ENCODE results near the gene C9orf43. TPM values are rescaled to one million over a fixed set of nuclear protein-coding genes. Genes with fewer than 3 reads are reported as not detected.
"Not testable (repeated sequence)": the region's sequence is repeated elsewhere in the genome, so short reads cannot be mapped to it uniquely, and the experiment has no call there.

The C9orf43 gene
- total RNA-seq, 4 donors from 2014 or later: 0.54 to 2.5 (median 1.7) TPM; not detected in 1

- WGBS, 2 donors (ENCODE audit: low coverage in 1 of 2): 20 to 50% methylated on average over 1 to 3 of the region's 3 CpGs
These were observed 37.3 kb upstream of the C9orf43 start for GRCh38 chr9:113373256-113373655.

GRCh38 chr9:113373676-113374392 lies 36.7 kb upstream of the C9orf43 start:
- no CpG with 5 or more reads among the region's 24 CpGs for WGBS, 2 donors (ENCODE audit: low coverage in 1 of 2)
- H3K9me3 ChIP-seq: no peaks in the 10 kb centered on the region

More at GRCh38 chr9:113373256-113373655, 37.3 kb upstream of the C9orf43 start:
- no peak for ATAC-seq
- peaks cover 0 to 31% of the 10 kb centered on the region in 2 donors for H3K36me3 ChIP-seq
- H3K4me3 ChIP-seq: no peak overlapping the region
- H3K27me3 ChIP-seq: no peaks in the 10 kb centered on the region
- H3K4me1 ChIP-seq: peaks cover 0 to 22% (median 4%) of the 10 kb centered on the region in 3 donors
- TF ChIP-seq POLR2AphosphoS5 (IDR thresholded peaks at IDR 0.05) (no peak), CTCF (IDR thresholded peaks at IDR 0.05) (no peak), EP300 (IDR thresholded peaks at IDR 0.05) (no peak), POLR2A (IDR thresholded peaks at IDR 0.05) (no peak)
- H3K27ac ChIP-seq: no peak overlapping the region
- no peaks in the 10 kb centered on the region for H3K9me3 ChIP-seq

GRCh38 chr9:113375057-113376023 lies 35.2 kb upstream of the C9orf43 start:
- no peaks in the 10 kb centered on the region for H3K27me3 ChIP-seq
- peaks cover 0 to 31% of the 10 kb centered on the region in 2 donors for H3K36me3 ChIP-seq
- peaks cover 0 to 22% (median 4%) of the 10 kb centered on the region in 3 donors for H3K4me1 ChIP-seq
- TF ChIP-seq POLR2AphosphoS5 (IDR thresholded peaks at IDR 0.05) (no peak), CTCF (IDR thresholded peaks at IDR 0.05) (no peak), EP300 (IDR thresholded peaks at IDR 0.05) (no peak), POLR2A (IDR thresholded peaks at IDR 0.05) (no peak)
- no peaks in the 10 kb centered on the region for H3K9me3 ChIP-seq
- 78 to 88% methylated on average over 2 of the region's 6 CpGs for WGBS, 2 donors (ENCODE audit: low coverage in 1 of 2)
- H3K27ac ChIP-seq: no peak overlapping the region
- H3K4me3 ChIP-seq: peak overlapping the region in 1 of 2 donors; percentile 71
- ATAC-seq: no peak

More at GRCh38 chr9:113373676-113374392, 36.7 kb upstream of the C9orf43 start:
- TF ChIP-seq POLR2A (IDR thresholded peaks at IDR 0.05): no peak
- TF ChIP-seq CTCF (IDR thresholded peaks at IDR 0.05): no peak
- TF ChIP-seq POLR2AphosphoS5 (IDR thresholded peaks at IDR 0.05): no peak
- TF ChIP-seq EP300 (IDR thresholded peaks at IDR 0.05): no peak
- Histone ChIP-seq H3K27ac (no peak overlapping the region), H3K4me1 (peaks cover 0 to 22% (median 4%) of the 10 kb centered on the region in 3 donors), H3K4me3 (no peak overlapping the region), H3K36me3 (peaks cover 0 to 31% of the 10 kb centered on the region in 2 donors), H3K27me3 (no peaks in the 10 kb centered on the region)
- no peak for ATAC-seq

- Histone ChIP-seq H3K36me3 (peaks cover 0 to 31% of the 10 kb centered on the region in 2 donors), H3K4me3 (peak within 1 kb of the TSS; percentile 71 to 81), H3K4me1 (peaks cover 0 to 22% (median 4%) of the 10 kb centered on the region in 3 donors), H3K27ac (peak within 1 kb of the TSS; percentile 50 to 88 (median 84)), H3K9me3 (no peaks in the 10 kb centered on the region), H3K27me3 (no peaks in the 10 kb centered on the region)
- 0 to 2% methylated on average over 5 to 25 of the region's 74 CpGs for WGBS, 2 donors (ENCODE audit: low coverage in 1 of 2)
- peak; percentile 96 for ATAC-seq
- peak; percentile 56 to 61 for TF ChIP-seq POLR2A (IDR thresholded peaks at IDR 0.05)
- peak in 1 of 4 experiments; percentile 13 for TF ChIP-seq CTCF (IDR thresholded peaks at IDR 0.05)
- peak; percentile 69 for TF ChIP-seq POLR2AphosphoS5 (IDR thresholded peaks at IDR 0.05)
- TF ChIP-seq EP300 (IDR thresholded peaks at IDR 0.05): no peak
These were observed 33.6 kb upstream of the C9orf43 start, which contains the start of gene HDHD3 for GRCh38 chr9:113376634-113377567. TSS of gene HDHD3 (minus strand) at chr9:113376986. CDS start at chr9:113374354, 2,632 bp downstream.

- H3K27ac ChIP-seq, ATAC-seq, H3K9me3 ChIP-seq, H3K36me3 ChIP-seq, H3K4me3 ChIP-seq, H3K27me3 ChIP-seq: not testable (repeated sequence)
- H3K4me1 ChIP-seq: peaks cover 0 to 22% (median 4%) of the 10 kb centered on the region in 3 donors
- WGBS, 2 donors (ENCODE audit: low coverage in 1 of 2): 61 to 93% methylated on average over 3 to 18 of the region's 24 CpGs
These were observed 31.3 kb upstream of the C9orf43 start for GRCh38 chr9:113379094-113379828.

GRCh38 chr9:113379829-113380210 lies 30.7 kb upstream of the C9orf43 start:
- H3K36me3 ChIP-seq, H3K27me3 ChIP-seq, H3K9me3 ChIP-seq, H3K27ac ChIP-seq, H3K4me3 ChIP-seq, ATAC-seq: not testable (repeated sequence)
- peaks cover 0 to 22% (median 4%) of the 10 kb centered on the region in 3 donors for H3K4me1 ChIP-seq
- 64 to 67% methylated on average over 2 of the region's 2 CpGs for WGBS, 2 donors (ENCODE audit: low coverage in 1 of 2)

Data from gastroesophageal sphincter (tissue), 4 donors.